Stomach (tissue), 4 donors: ENCODE data around the gene ABCA13.

ENCODE experiments used
- POLR2AphosphoS5 ChIP-seq, 3 donors: sonication (generic); formaldehyde crosslinking; IDR thresholded peaks; one replicate each; pipeline ENCODE4 v1.6.1; 2016; ENCODE audit warnings: antibody characterized with exemption in 3 of 3
- TF ChIP-seq, protein P1 (sequence below), 7 experiments: fragments of 450-650 bp in 4 of 7; fragments of 200-600 bp in 3 of 7; sonication (generic) in 3 of 7; IDR thresholded peaks; one replicate each; pipeline ENCODE4 v1.5.1; 2016 to 2019; ENCODE audit warnings: antibody characterized with exemption in 7 of 7, control low read depth in 2 of 7, mild to moderate bottlenecking in 1 of 7

DNA sequence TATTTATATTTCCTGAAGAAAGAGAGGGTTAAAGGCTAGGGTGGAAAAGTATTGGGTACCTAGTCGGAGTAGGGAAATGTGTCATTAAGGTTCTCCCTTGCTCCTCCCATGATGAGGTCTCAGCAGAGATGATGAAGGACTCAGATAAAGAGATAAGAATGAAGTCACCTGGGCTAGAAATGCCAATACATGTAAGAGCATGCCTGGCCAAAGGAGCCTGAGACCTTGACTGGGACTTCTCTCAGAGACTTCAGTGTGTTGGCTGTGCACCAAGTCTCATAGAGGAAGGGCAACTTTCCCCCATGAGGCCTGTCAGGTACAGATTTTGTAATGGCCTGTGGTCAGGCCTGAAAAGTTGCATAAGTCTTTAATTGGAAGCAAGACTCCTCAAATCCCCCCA, 392.1 kb downstream of the ABCA13 start:
- TF ChIP-seq, protein P1, sequence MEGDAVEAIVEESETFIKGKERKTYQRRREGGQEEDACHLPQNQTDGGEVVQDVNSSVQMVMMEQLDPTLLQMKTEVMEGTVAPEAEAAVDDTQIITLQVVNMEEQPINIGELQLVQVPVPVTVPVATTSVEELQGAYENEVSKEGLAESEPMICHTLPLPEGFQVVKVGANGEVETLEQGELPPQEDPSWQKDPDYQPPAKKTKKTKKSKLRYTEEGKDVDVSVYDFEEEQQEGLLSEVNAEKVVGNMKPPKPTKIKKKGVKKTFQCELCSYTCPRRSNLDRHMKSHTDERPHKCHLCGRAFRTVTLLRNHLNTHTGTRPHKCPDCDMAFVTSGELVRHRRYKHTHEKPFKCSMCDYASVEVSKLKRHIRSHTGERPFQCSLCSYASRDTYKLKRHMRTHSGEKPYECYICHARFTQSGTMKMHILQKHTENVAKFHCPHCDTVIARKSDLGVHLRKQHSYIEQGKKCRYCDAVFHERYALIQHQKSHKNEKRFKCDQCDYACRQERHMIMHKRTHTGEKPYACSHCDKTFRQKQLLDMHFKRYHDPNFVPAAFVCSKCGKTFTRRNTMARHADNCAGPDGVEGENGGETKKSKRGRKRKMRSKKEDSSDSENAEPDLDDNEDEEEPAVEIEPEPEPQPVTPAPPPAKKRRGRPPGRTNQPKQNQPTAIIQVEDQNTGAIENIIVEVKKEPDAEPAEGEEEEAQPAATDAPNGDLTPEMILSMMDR (IDR thresholded peaks at IDR 0.05): no peak
- TF ChIP-seq POLR2AphosphoS5 (IDR thresholded peaks at IDR 0.05): no peak
